ENCODE measurements around the gene IFT43. TPM values are rescaled to one million over a fixed set of nuclear protein-coding genes. Genes with fewer than 3 reads are reported as not detected.

The IFT43 gene
- total RNA-seq, 4 donors from 2014 or later = 8.7 to 18.1 (median 14.2) TPM

- in situ Hi-C loops (cut with MboI; ENCODE audit: low sequenced_read_pairs in 4 of 4) = loop anchor here in 2 of 4 donors (25.0 kb wide), 1 partner anchor 564 kb away; no protein-coding TSS in a partner anchor
- Histone ChIP-seq H3K4me3 (no peak overlapping the region), H3K27me3 (no peaks in the 10 kb centered on the region), H3K4me1 (peaks cover 0 to under 1% of the 10 kb centered on the region in 2 donors), H3K9me3 (no peaks in the 10 kb centered on the region), H3K27ac (no peak overlapping the region), H3K36me3 (no peaks in the 10 kb centered on the region)
- intact Hi-C loops (cut with DNase I; ENCODE audit: low total_unique reads) = no loop called here
- no peak for DNase-seq
- no peak for ATAC-seq
- TF ChIP-seq, protein P1, sequence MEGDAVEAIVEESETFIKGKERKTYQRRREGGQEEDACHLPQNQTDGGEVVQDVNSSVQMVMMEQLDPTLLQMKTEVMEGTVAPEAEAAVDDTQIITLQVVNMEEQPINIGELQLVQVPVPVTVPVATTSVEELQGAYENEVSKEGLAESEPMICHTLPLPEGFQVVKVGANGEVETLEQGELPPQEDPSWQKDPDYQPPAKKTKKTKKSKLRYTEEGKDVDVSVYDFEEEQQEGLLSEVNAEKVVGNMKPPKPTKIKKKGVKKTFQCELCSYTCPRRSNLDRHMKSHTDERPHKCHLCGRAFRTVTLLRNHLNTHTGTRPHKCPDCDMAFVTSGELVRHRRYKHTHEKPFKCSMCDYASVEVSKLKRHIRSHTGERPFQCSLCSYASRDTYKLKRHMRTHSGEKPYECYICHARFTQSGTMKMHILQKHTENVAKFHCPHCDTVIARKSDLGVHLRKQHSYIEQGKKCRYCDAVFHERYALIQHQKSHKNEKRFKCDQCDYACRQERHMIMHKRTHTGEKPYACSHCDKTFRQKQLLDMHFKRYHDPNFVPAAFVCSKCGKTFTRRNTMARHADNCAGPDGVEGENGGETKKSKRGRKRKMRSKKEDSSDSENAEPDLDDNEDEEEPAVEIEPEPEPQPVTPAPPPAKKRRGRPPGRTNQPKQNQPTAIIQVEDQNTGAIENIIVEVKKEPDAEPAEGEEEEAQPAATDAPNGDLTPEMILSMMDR (IDR thresholded peaks at IDR 0.05 in 4 of 5, conservative IDR thresholded peaks at IDR 0.05 in 1 of 5) = no peak
- TF ChIP-seq POLR2A (IDR thresholded peaks at IDR 0.05) = no peak
Observed at GRCh38 chr14:76073717-76074116, 88.2 kb downstream of the IFT43 start.

- TF ChIP-seq POLR2A (IDR thresholded peaks at IDR 0.05) = no peak
- TF ChIP-seq, protein P1 (IDR thresholded peaks at IDR 0.05 in 4 of 5, conservative IDR thresholded peaks at IDR 0.05 in 1 of 5) = no peak
- in situ Hi-C loops (cut with MboI; ENCODE audit: low sequenced_read_pairs in 4 of 4) (no loop called here), intact Hi-C loops (cut with DNase I; ENCODE audit: low total_unique reads) (no loop called here)
- Histone ChIP-seq H3K4me3 (no peak overlapping the region), H3K4me1 (peaks cover 12 to 24% of the 10 kb centered on the region in 2 donors), H3K27ac (no peak overlapping the region), H3K9me3 (no peaks in the 10 kb centered on the region), H3K27me3 (no peaks in the 10 kb centered on the region), H3K36me3 (no peaks in the 10 kb centered on the region)
- ATAC-seq (no peak), DNase-seq (no peak)
Observed at GRCh38 chr14:76077340-76077739, 91.8 kb downstream of the IFT43 start.

DNA sequence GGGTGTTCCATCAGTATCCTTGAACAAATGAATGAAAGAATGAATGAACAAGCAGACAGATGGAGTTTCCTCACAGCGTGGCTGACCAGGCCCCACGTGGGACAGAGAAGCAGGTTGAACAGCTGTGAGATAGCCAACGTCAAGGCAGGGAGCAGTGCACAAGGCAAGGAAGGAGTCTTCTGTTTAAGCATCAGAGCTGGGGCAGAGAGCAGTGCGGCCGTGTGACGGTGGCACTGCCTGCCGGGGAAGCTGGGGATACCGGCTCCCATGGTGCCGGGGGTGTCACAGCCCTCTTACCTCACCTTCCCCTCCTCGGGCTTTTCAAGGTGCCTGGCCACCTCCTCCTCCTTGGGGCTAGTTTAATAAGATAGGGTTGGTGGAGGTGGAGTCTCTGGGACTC, 92.9 kb downstream of the IFT43 start:
- Histone ChIP-seq H3K4me3 (no peak overlapping the region), H3K36me3 (peaks cover 0 to 4% of the 10 kb centered on the region in 2 donors), H3K27ac (no peak overlapping the region), H3K9me3 (no peaks in the 10 kb centered on the region), H3K4me1 (peaks cover 12 to 24% of the 10 kb centered on the region in 2 donors), H3K27me3 (no peaks in the 10 kb centered on the region)
- DNase-seq = no peak
- in situ Hi-C loops (cut with MboI; ENCODE audit: low sequenced_read_pairs in 4 of 4) = no loop called here
- intact Hi-C loops (cut with DNase I; ENCODE audit: low total_unique reads) = no loop called here
- no peak for ATAC-seq
- TF ChIP-seq, protein P1 (IDR thresholded peaks at IDR 0.05 in 4 of 5, conservative IDR thresholded peaks at IDR 0.05 in 1 of 5) = no peak

DNA sequence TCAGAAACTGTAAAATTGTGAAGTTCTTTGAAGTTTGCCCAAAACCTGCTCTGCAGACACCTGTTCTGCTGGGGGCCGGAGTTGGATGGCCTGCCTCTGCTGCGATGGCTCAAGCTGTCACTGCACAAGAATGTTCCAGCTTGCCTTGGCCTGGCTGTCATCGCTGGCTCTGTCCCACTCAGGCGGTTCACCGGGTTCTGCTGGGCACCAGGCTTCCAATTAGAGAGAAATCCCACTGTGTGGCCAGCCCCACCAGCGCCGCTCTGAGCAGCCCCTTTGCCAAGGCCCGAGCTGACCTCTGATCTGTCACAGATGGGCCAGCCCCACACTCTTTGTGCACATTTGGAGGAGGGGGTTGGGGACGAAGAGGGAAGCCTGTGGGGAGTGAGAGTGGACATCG, 94.5 kb downstream of the IFT43 start:
- Histone ChIP-seq H3K4me3 (peak overlapping the region in 1 of 4 donors; percentile 21), H3K36me3 (peaks cover 0 to 6% of the 10 kb centered on the region in 2 donors)
- ATAC-seq = peak; percentile 88 to 94

More for the DNA sequence above, 94.5 kb downstream of the IFT43 start:
- Histone ChIP-seq H3K9me3 (no peaks in the 10 kb centered on the region), H3K4me1 (peaks cover 19 to 32% of the 10 kb centered on the region in 2 donors), H3K27ac (peak overlapping the region; percentile 39 to 72 (median 50)), H3K27me3 (no peaks in the 10 kb centered on the region)
- peak; percentile 58 to 61 for DNase-seq
- in situ Hi-C loops (cut with MboI; ENCODE audit: low sequenced_read_pairs in 4 of 4) (no loop called here), intact Hi-C loops (cut with DNase I; ENCODE audit: low total_unique reads) (no loop called here)
- TF ChIP-seq, protein P1 (IDR thresholded peaks at IDR 0.05 in 4 of 5, conservative IDR thresholded peaks at IDR 0.05 in 1 of 5) = no peak
- no peak for TF ChIP-seq POLR2A (IDR thresholded peaks at IDR 0.05)

Measured in gastrocnemius medialis (tissue), 4 donors.